ENCODE data around the gene PIWIL1. TPM values are rescaled to one million over a fixed set of nuclear protein-coding genes. Genes with fewer than 3 reads are reported as not detected.

Gene PIWIL1
- polyA plus RNA-seq, 1 of the 3 experiments (the other 2 are of a cell fraction) = 0.05 TPM

DNA sequence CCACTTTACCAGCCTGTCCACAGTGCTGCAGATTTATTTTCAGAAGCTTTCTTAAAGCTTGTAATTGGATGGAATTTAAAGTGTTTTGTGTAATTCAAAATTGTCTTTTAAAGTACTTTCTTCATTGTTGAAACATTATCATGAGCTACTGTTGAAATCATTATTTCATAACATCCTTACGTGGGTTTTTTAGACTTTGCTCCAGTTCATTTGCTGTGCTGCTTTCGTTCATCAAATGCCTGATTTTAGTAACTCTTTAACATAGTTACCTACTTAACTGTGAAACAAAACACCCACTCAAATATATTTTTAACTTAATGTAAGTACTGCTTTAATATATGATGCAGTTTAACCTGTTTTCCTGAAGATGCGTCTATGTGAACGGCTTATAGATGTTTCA is 47.5 kb downstream of the PIWIL1 start:
- H3K27me3 ChIP-seq (ENCODE audit: insufficient read depth) = no peaks in the 10 kb centered on the region
- WGBS (ENCODE audit: low lambda C conversion rate) = 70% methylated on average over 4 of the region's 4 CpGs
- no peak overlapping the region for H3K27ac ChIP-seq (ENCODE audit: low read depth in 2 of 2, low read length in 1 of 2)
- no peak overlapping the region for H3K9ac ChIP-seq
- DNase-seq = no peak
- no peaks in the 10 kb centered on the region for H3K79me2 ChIP-seq (ENCODE audit: insufficient read depth)
- H3K4me2 ChIP-seq = no peak overlapping the region
- ChIA-PET CTCF (interaction anchor here (1.6 kb wide), 1 partner anchor 29 kb away, joined by 3 read pairs; no protein-coding TSS in a partner anchor), POLR2A (no interaction called here)
- TF ChIP-seq, protein P1, sequence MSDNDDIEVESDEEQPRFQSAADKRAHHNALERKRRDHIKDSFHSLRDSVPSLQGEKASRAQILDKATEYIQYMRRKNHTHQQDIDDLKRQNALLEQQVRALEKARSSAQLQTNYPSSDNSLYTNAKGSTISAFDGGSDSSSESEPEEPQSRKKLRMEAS (IDR thresholded peaks at IDR 0.05; ENCODE audit: low read depth) = no peak
- no peak for TF ChIP-seq TEAD4 (IDR thresholded peaks at IDR 0.05; ENCODE audit: borderline replicate concordance, insufficient read depth)
- no peak for TF ChIP-seq FOSL2 (IDR thresholded peaks at IDR 0.05; ENCODE audit: borderline replicate concordance, low read depth)
- TF ChIP-seq CHD2 (IDR thresholded peaks at IDR 0.05; ENCODE audit: low read length, partially characterized antibody) = no peak
- no peak for TF ChIP-seq POLR2AphosphoS5 (IDR thresholded peaks at IDR 0.05; ENCODE audit: low read depth, low read length)
- no peak for TF ChIP-seq JUND (IDR thresholded peaks at IDR 0.05)
- H4K20me1 ChIP-seq (ENCODE audit: insufficient read depth) = no peaks in the 10 kb centered on the region
- peaks cover 0 to 4% of the 10 kb centered on the region in 2 experiments; a peak in 2 of 4 replicates for H3K4me1 ChIP-seq (ENCODE audit: control insufficient read depth in 1 of 2, insufficient read depth in 2 of 2, low read depth in 1 of 2, low read length in 1 of 2)
- H3K9me3 ChIP-seq = no peaks in the 10 kb centered on the region
- H3K4me3 ChIP-seq (ENCODE audit: low read depth in 2 of 2, low read length in 1 of 2) = no peak overlapping the region
- no peaks in the 10 kb centered on the region for H3F3A ChIP-seq (replicated peaks; ENCODE audit: insufficient read depth)
- H3K36me3 ChIP-seq (replicated peaks in 1 of 2; ENCODE audit: control insufficient read depth in 1 of 2, insufficient read depth in 2 of 2, low read length in 1 of 2) = no peaks in the 10 kb centered on the region
- no peak overlapping the region for H2AFZ ChIP-seq (ENCODE audit: low read depth)
- no peaks in the 10 kb centered on the region for H3K9me2 ChIP-seq

DNA sequence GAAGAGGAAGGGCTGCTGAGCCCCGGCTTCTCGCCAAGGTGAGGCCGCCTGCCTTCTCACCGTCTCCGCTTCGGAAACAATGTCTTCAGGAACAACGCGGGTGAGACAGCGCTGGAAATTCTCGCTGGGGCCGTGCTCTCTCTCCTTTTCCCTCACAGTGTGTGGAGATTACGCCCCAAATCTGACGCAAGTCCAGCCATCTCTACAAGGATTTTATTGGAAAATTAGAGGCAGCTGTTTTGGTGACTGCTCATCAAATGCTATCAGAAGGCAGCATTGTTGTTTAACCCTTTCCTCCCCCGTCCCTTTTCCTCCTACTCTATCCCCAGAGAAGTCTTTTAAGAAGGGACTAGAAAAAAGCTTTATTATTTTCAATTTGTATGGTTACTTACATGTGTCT is 53.5 kb downstream of the PIWIL1 start:
- DNase-seq = peak; percentile 73
- CTCF ChIA-PET = interaction anchor here (1.2 kb wide), 1 partner anchor 56 kb away, joined by 3 read pairs; no protein-coding TSS in a partner anchor
- no peaks in the 10 kb centered on the region; the same call in 1 of the 2 replicates for H3K9me3 ChIP-seq
- H3K36me3 ChIP-seq (replicated peaks in 1 of 2; ENCODE audit: control insufficient read depth in 1 of 2, insufficient read depth in 2 of 2, low read length in 1 of 2) = no peaks in the 10 kb centered on the region
- H3K4me2 ChIP-seq = no peak overlapping the region
- no peaks in the 10 kb centered on the region for H3F3A ChIP-seq (replicated peaks; ENCODE audit: insufficient read depth)
- H2AFZ ChIP-seq (ENCODE audit: low read depth) = no peak overlapping the region
- POLR2A ChIA-PET = no interaction called here
- no peaks in the 10 kb centered on the region for H3K79me2 ChIP-seq (ENCODE audit: insufficient read depth)
- no peak overlapping the region; a peak in 1 of 4 replicates for H3K4me3 ChIP-seq (ENCODE audit: low read depth in 2 of 2, low read length in 1 of 2)
- H3K27ac ChIP-seq (ENCODE audit: low read depth in 2 of 2, low read length in 1 of 2) = peak overlapping the region in 1 of 2 experiments; percentile 91; a peak in 2 of 4 replicates
- no peaks in the 10 kb centered on the region for H4K20me1 ChIP-seq (ENCODE audit: insufficient read depth)
- H3K27me3 ChIP-seq (ENCODE audit: insufficient read depth) = no peaks in the 10 kb centered on the region
- WGBS (ENCODE audit: low lambda C conversion rate) = 8% methylated on average over 8 of the region's 14 CpGs
- H3K9me2 ChIP-seq = no peaks in the 10 kb centered on the region
- H3K9ac ChIP-seq = no peak overlapping the region
- H3K4me1 ChIP-seq (ENCODE audit: control insufficient read depth in 1 of 2, insufficient read depth in 2 of 2, low read depth in 1 of 2, low read length in 1 of 2) = peaks cover 0 to 20% of the 10 kb centered on the region in 2 experiments; a peak in 2 of 4 replicates
- TF ChIP-seq EZH2phosphoT487 (IDR thresholded peaks at IDR 0.05; ENCODE audit: borderline replicate concordance, low read depth) = no peak
- TF ChIP-seq RCOR1 (IDR thresholded peaks at IDR 0.05; ENCODE audit: low read length) = peak; percentile 81; the same call in 1 of the 2 replicates
- peak in 1 of 2 experiments; percentile 66; a peak in 1 of 4 replicates for TF ChIP-seq EP300 (IDR thresholded peaks at IDR 0.05; ENCODE audit: borderline replicate concordance in 1 of 2, low read depth in 1 of 2, low read length in 1 of 2)
- peak; percentile 59; the same call in 1 of the 2 replicates for TF ChIP-seq MXI1 (IDR thresholded peaks at IDR 0.05; ENCODE audit: low read depth, low read length)
- TF ChIP-seq ZBTB33 (IDR thresholded peaks at IDR 0.05; ENCODE audit: borderline replicate concordance, low read depth) = no peak
- TF ChIP-seq GABPA (IDR thresholded peaks at IDR 0.05; ENCODE audit: low read depth) = no peak
- TF ChIP-seq FOXM1 (IDR thresholded peaks at IDR 0.05; ENCODE audit: low read depth) = no peak
- no peak for TF ChIP-seq POLR2AphosphoS5 (IDR thresholded peaks at IDR 0.05; ENCODE audit: low read depth, low read length)
- peak; percentile 78 for TF ChIP-seq CHD2 (IDR thresholded peaks at IDR 0.05; ENCODE audit: low read length, partially characterized antibody)
- TF ChIP-seq, protein P2, sequence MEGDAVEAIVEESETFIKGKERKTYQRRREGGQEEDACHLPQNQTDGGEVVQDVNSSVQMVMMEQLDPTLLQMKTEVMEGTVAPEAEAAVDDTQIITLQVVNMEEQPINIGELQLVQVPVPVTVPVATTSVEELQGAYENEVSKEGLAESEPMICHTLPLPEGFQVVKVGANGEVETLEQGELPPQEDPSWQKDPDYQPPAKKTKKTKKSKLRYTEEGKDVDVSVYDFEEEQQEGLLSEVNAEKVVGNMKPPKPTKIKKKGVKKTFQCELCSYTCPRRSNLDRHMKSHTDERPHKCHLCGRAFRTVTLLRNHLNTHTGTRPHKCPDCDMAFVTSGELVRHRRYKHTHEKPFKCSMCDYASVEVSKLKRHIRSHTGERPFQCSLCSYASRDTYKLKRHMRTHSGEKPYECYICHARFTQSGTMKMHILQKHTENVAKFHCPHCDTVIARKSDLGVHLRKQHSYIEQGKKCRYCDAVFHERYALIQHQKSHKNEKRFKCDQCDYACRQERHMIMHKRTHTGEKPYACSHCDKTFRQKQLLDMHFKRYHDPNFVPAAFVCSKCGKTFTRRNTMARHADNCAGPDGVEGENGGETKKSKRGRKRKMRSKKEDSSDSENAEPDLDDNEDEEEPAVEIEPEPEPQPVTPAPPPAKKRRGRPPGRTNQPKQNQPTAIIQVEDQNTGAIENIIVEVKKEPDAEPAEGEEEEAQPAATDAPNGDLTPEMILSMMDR (IDR thresholded peaks at IDR 0.05) = no peak
- TF ChIP-seq RFX5 (IDR thresholded peaks at IDR 0.05; ENCODE audit: low read length) = no peak; the same call in 1 of the 2 replicates
- TF ChIP-seq ELF1 (IDR thresholded peaks at IDR 0.05) = no peak
- TF ChIP-seq, protein P1 (IDR thresholded peaks at IDR 0.05; ENCODE audit: low read depth) = no peak
- no peak for TF ChIP-seq USF2 (IDR thresholded peaks at IDR 0.05; ENCODE audit: borderline replicate concordance, low read depth, low read length)
- TF ChIP-seq FOSL2 (IDR thresholded peaks at IDR 0.05; ENCODE audit: borderline replicate concordance, low read depth) = no peak
